Posterior cingulate gyrus (tissue), 11 donors: ENCODE results near the gene MPL.

Source experiments
- DNase-seq, 10 donors: peaks; one replicate each; pipeline versions ENCODE4 v3.0.0 to v3.0.0-alpha.2; 2020 to 2021; ENCODE audit warnings: mixed read lengths in 3 of 10
- intact Hi-C: fragments of 100-400 bp; cut with DNase I; formaldehyde crosslinking; loops from one replicate; pipeline ENCODE4 v1.15.1; 2023

Gene MPL

GRCh38 chr1:43337588-43337987 is at the start of gene MPL:
Gene MPL, plus strand, starts transcription at chr1:43337818. Its CDS starts 31 bp downstream, at chr1:43337849.
- intact Hi-C loops = no loop called here
- no peak for DNase-seq

GRCh38 chr1:43288058-43288784 is 49.4 kb upstream of the MPL start:
- intact Hi-C loops = no loop called here
- DNase-seq = peak in 2 of 10 donors; percentile 55 to 75

- intact Hi-C loops = loop anchor here (1.0 kb wide), 1 partner anchor 21 kb away; no protein-coding TSS in a partner anchor
- DNase-seq = peak in 2 of 10 donors; percentile 6 to 55
Measured at GRCh38 chr1:43288785-43289706, 48.6 kb upstream of the MPL start.

GRCh38 chr1:43292216-43292615 is 45.4 kb upstream of the MPL start:
- intact Hi-C loops = no loop called here
- DNase-seq = no peak

- DNase-seq = no peak
- intact Hi-C loops = no loop called here
Measured at GRCh38 chr1:43292679-43293078, 44.9 kb upstream of the MPL start.

- intact Hi-C loops = no loop called here
- DNase-seq = no peak
Measured at GRCh38 chr1:43293176-43293575, 44.4 kb upstream of the MPL start.

- DNase-seq = peak; percentile 27 to 93 (median 60)
Measured at GRCh38 chr1:43293896-43294760, 43.5 kb upstream of the MPL start.

GRCh38 chr1:43294761-43295160 is 42.9 kb upstream of the MPL start:
- intact Hi-C loops = loop anchor here (5.0 kb wide), 1 partner anchor 63 kb away; the partner anchor contains the start of gene CDC20
- DNase-seq = no peak

More at GRCh38 chr1:43293896-43294760, 43.5 kb upstream of the MPL start:
- intact Hi-C loops = no loop called here

GRCh38 chr1:43296207-43296606 is 41.4 kb upstream of the MPL start:
- no peak for DNase-seq
- intact Hi-C loops = loop anchor here (5.0 kb wide), 1 partner anchor 61 kb away; the partner anchor contains the start of gene CDC20

- intact Hi-C loops = loop anchor here (5.0 kb wide), 1 partner anchor 59 kb away; the partner anchor contains the start of gene CDC20
- DNase-seq = no peak
Measured at GRCh38 chr1:43298055-43298454, 39.6 kb upstream of the MPL start.

GRCh38 chr1:43299101-43299500 is 38.5 kb upstream of the MPL start:
- intact Hi-C loops = loop anchor here (5.0 kb wide), 1 partner anchor 58 kb away; the partner anchor contains the start of gene CDC20

GRCh38 chr1:43300378-43301094 is 37.1 kb upstream of the MPL start, which contains the start of gene TIE1:
Gene TIE1, plus strand, starts transcription at chr1:43300982. Its CDS starts 90 bp downstream, at chr1:43301072.
- intact Hi-C loops = no loop called here
- DNase-seq = peak in 3 of 10 donors; percentile 19 to 58 (median 49)

More at GRCh38 chr1:43299101-43299500, 38.5 kb upstream of the MPL start:
- no peak for DNase-seq

- DNase-seq = peak in 3 of 10 donors; percentile 4 to 66 (median 21)
- intact Hi-C loops = no loop called here
Measured at GRCh38 chr1:43302201-43302600, 35.4 kb upstream of the MPL start.

- DNase-seq = peak in 2 of 10 donors; percentile 16 to 19
- intact Hi-C loops = no loop called here
Measured at GRCh38 chr1:43302721-43303470, 34.7 kb upstream of the MPL start.

GRCh38 chr1:43303471-43304313 is 33.9 kb upstream of the MPL start:
- intact Hi-C loops = no loop called here
- peak in 3 of 10 donors; percentile 19 to 77 (median 44) for DNase-seq

GRCh38 chr1:43304314-43304681 is 33.3 kb upstream of the MPL start:
- intact Hi-C loops = no loop called here

GRCh38 chr1:43304771-43305300 is 32.8 kb upstream of the MPL start:
- intact Hi-C loops = no loop called here
- peak in 3 of 10 donors; percentile 56 to 78 (median 62) for DNase-seq

More at GRCh38 chr1:43304314-43304681, 33.3 kb upstream of the MPL start:
- peak in 3 of 10 donors; percentile 24 to 59 (median 37) for DNase-seq
